Gastroesophageal sphincter (tissue), 4 donors: ENCODE measurements around the gene FREM2. TPM values are rescaled to one million over a fixed set of nuclear protein-coding genes. Genes with fewer than 3 reads are reported as not detected.
A peak's percentile ranks its signal among the peaks of the same experiment; 100 is the strongest.

ENCODE experiments used
- ATAC-seq: fragments of 150-250 bp; one replicate; pipeline ENCODE4 v1.9.1; 2016; ENCODE audit warnings: mild to moderate bottlenecking, moderate library complexity
- H3K27ac ChIP-seq, 4 donors: fragments of 200-600 bp; sonication (generic) in 3 of 4; 1 replicate in 3 of 4; 2 replicates in 1 of 4; pipeline ENCODE4 v1.5.1; 2016 to 2019
- H3K27me3 ChIP-seq: fragments of 200-600 bp; sonication (generic); one replicate; pipeline ENCODE4 v1.5.1; 2019
- H3K36me3 ChIP-seq, 2 donors: fragments of 200-600 bp; sonication (generic); one replicate each; pipeline ENCODE4 v1.5.1; 2019; ENCODE audit warnings: control low read depth in 1 of 2
- H3K4me1 ChIP-seq, 3 donors: fragments of 200-600 bp; sonication (generic); 1 replicate in 2 of 3; 2 replicates in 1 of 3; pipeline ENCODE4 v1.5.1; 2016 to 2019; ENCODE audit warnings: control low read depth in 2 of 3
- H3K4me3 ChIP-seq, 2 donors: fragments of 200-600 bp; sonication (generic); one replicate each; pipeline ENCODE4 v1.5.1; 2019; ENCODE audit warnings: mild to moderate bottlenecking in 1 of 2, moderate library complexity in 1 of 2
- H3K9me3 ChIP-seq, 3 donors: fragments of 200-600 bp; sonication (generic); one replicate each; pipeline ENCODE4 v1.5.1; 2017 to 2019; ENCODE audit warnings: control low read depth in 2 of 3
- EP300 ChIP-seq: sonication (generic); formaldehyde crosslinking; IDR thresholded peaks from one replicate; pipeline ENCODE4 v1.6.1; 2017; ENCODE audit warnings: antibody characterized with exemption, mild to moderate bottlenecking
- POLR2A ChIP-seq, 2 donors: fragments of 450-650 bp; IDR thresholded peaks; one replicate each; pipeline ENCODE4 v1.6.1; 2017; ENCODE audit warnings: antibody characterized with exemption in 2 of 2, mild to moderate bottlenecking in 2 of 2, moderate library complexity in 1 of 2
- POLR2AphosphoS5 ChIP-seq: sonication (generic); formaldehyde crosslinking; IDR thresholded peaks from one replicate; pipeline ENCODE4 v1.6.1; 2017; ENCODE audit warnings: antibody characterized with exemption
- WGBS, 2 donors: methylation state at CpG; one replicate each; pipeline ENCODE4 v1.1.5; 2018; ENCODE audit warnings: low coverage in 1 of 2; 5-methylcytosine and 5-hydroxymethylcytosine counted together
- total RNA-seq, 4 donors: library from RNA; depleted of rRNA; stranded (reverse); fragments of >200 nt; gene quantifications; one replicate each; pipeline ENCODE4 v1.1.0, GENCODE V29; 2016
- TF ChIP-seq, protein P1 (sequence below), 4 experiments: fragments of 200-600 bp in 2 of 4; fragments of 450-650 bp in 2 of 4; sonication (generic) in 1 of 4; IDR thresholded peaks; one replicate each; pipeline ENCODE4 v1.5.1; 2017 to 2019; ENCODE audit warnings: antibody characterized with exemption in 4 of 4, mild to moderate bottlenecking in 2 of 4, moderate library complexity in 2 of 4

The FREM2 gene
- total RNA-seq, 4 donors from 2014 or later, result 0.19 to 0.40 (median 0.27) TPM; not detected in 1

GRCh38 chr13:38868870-38869269 lies 182.0 kb downstream of the FREM2 start:
- no peaks in the 10 kb centered on the region for H3K36me3 ChIP-seq
- ATAC-seq, result no peak
- no peak overlapping the region for H3K4me3 ChIP-seq
- no peaks in the 10 kb centered on the region for H3K9me3 ChIP-seq
- no peak overlapping the region for H3K27ac ChIP-seq
- no peaks in the 10 kb centered on the region for H3K27me3 ChIP-seq
- WGBS, 2 donors, result 80 to 81% methylated on average over 2 of the region's 2 CpGs
- TF ChIP-seq, protein P1, sequence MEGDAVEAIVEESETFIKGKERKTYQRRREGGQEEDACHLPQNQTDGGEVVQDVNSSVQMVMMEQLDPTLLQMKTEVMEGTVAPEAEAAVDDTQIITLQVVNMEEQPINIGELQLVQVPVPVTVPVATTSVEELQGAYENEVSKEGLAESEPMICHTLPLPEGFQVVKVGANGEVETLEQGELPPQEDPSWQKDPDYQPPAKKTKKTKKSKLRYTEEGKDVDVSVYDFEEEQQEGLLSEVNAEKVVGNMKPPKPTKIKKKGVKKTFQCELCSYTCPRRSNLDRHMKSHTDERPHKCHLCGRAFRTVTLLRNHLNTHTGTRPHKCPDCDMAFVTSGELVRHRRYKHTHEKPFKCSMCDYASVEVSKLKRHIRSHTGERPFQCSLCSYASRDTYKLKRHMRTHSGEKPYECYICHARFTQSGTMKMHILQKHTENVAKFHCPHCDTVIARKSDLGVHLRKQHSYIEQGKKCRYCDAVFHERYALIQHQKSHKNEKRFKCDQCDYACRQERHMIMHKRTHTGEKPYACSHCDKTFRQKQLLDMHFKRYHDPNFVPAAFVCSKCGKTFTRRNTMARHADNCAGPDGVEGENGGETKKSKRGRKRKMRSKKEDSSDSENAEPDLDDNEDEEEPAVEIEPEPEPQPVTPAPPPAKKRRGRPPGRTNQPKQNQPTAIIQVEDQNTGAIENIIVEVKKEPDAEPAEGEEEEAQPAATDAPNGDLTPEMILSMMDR (IDR thresholded peaks at IDR 0.05), result no peak
- TF ChIP-seq POLR2AphosphoS5 (no peak), POLR2A (IDR thresholded peaks at IDR 0.05) (no peak), EP300 (no peak)
- H3K4me1 ChIP-seq, result no peaks in the 10 kb centered on the region

- H3K27me3 ChIP-seq, result no peaks in the 10 kb centered on the region
- no peak overlapping the region for H3K27ac ChIP-seq
- ATAC-seq, result no peak
- TF ChIP-seq, protein P1 (IDR thresholded peaks at IDR 0.05), result no peak
- TF ChIP-seq EP300, result no peak
- TF ChIP-seq POLR2A (IDR thresholded peaks at IDR 0.05), result no peak
- TF ChIP-seq POLR2AphosphoS5, result no peak
- 43 to 64% methylated on average over 2 of the region's 2 CpGs for WGBS, 2 donors
- no peaks in the 10 kb centered on the region for H3K9me3 ChIP-seq
- H3K4me3 ChIP-seq, result no peak overlapping the region
- H3K4me1 ChIP-seq, result no peaks in the 10 kb centered on the region
- no peaks in the 10 kb centered on the region for H3K36me3 ChIP-seq
Measured at GRCh38 chr13:38871275-38871674, 184.4 kb downstream of the FREM2 start.

DNA sequence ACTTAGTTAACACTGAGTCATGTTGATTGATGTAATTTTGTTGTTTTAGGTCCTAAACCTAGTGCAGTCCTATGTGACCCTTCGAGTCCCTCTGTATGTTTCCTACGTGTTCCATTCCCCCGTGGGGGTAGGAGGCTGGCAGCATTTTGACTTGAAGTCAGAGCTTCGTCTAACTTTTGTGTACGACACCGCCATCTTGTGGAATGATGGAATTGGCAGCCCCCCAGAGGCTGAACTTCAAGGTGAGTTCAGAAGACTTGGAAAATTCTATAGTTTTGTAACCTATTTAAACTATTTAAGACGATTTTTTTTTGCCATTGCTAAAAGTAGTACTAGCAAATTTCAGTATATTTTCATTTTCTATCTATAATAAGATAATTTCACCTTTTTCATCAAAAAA lies 185.8 kb downstream of the FREM2 start:
- Histone ChIP-seq H3K27me3 (no peaks in the 10 kb centered on the region), H3K36me3 (no peaks in the 10 kb centered on the region), H3K9me3 (no peaks in the 10 kb centered on the region), H3K27ac (no peak overlapping the region), H3K4me3 (no peak overlapping the region), H3K4me1 (no peaks in the 10 kb centered on the region)
- WGBS, 2 donors, result 26 to 63% methylated on average over 5 to 7 of the region's 7 CpGs
- ATAC-seq, result no peak
- TF ChIP-seq, protein P1 (IDR thresholded peaks at IDR 0.05), result peak in 1 of 4 experiments; percentile 18
- no peak for TF ChIP-seq POLR2AphosphoS5

DNA sequence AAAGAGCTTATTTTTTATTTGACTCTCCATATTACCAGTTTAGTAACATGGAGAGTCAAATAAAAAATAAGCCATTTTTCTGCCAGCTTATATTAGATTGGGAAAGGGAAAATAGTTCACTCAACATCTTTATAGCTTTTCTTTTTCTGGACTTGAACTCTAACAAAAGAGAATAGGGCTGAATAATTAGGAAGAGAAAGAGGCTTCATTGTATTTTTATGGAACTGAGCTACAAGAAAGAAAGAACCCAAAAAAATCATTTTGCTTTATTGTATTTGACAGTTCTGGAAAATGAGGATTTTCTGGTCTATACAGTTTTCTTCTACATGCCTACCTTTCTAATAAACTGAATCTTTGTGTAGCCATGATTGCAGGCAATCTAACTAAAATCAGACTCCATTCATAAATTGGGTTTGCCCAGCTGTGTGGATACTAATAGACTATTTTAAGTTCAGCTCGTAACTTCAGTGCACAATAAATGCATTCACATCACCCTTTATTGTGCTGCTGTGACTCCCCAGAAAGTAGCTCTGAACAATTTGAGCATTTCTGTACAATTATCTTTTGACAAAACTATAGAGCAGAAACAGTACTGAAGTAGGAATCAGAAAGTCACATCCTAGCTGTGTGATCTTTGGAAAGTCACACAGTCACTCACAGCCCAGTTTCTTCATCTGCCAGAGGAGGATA lies 188.5 kb downstream of the FREM2 start:
- Histone ChIP-seq H3K4me3 (no peak overlapping the region), H3K36me3 (no peaks in the 10 kb centered on the region), H3K27me3 (no peaks in the 10 kb centered on the region), H3K9me3 (no peaks in the 10 kb centered on the region), H3K27ac (no peak overlapping the region), H3K4me1 (no peaks in the 10 kb centered on the region)
- no peak for ATAC-seq
- TF ChIP-seq EP300 (no peak), POLR2A (IDR thresholded peaks at IDR 0.05) (no peak), POLR2AphosphoS5 (no peak)
- TF ChIP-seq, protein P1 (IDR thresholded peaks at IDR 0.05), result no peak
- WGBS, 2 donors, result 57 to 77% methylated on average over 1 of the region's 1 CpG

- TF ChIP-seq, protein P1 (IDR thresholded peaks at IDR 0.05), result no peak
- H3K4me1 ChIP-seq, result no peaks in the 10 kb centered on the region
- H3K4me3 ChIP-seq, result no peak overlapping the region
- ATAC-seq, result no peak
- H3K27ac ChIP-seq, result no peak overlapping the region
- H3K27me3 ChIP-seq, result no peaks in the 10 kb centered on the region
- H3K9me3 ChIP-seq, result no peaks in the 10 kb centered on the region
- 63 to 67% methylated on average over 3 of the region's 3 CpGs for WGBS, 2 donors
- no peaks in the 10 kb centered on the region for H3K36me3 ChIP-seq
Measured at GRCh38 chr13:38879278-38879677, 192.4 kb downstream of the FREM2 start.
